ENCODE data around the gene KCNE5. TPM values are rescaled to one million over a fixed set of nuclear protein-coding genes. Genes with fewer than 3 reads are reported as not detected.

Gene KCNE5
- total RNA-seq, 3 donors from 2014 or later: 0.44 to 1.4 (median 0.66) TPM

GRCh38 chrX:109614951-109615350, 10.0 kb downstream of the KCNE5 start:
- no peak for DNase-seq (ENCODE audit: low spot score in 2 of 2)
- intact Hi-C loops (cut with DNase I; ENCODE audit: low total_unique reads): no loop called here

GRCh38 chrX:109601486-109601885, 23.5 kb downstream of the KCNE5 start:
- Histone ChIP-seq H3K27me3 (peaks cover 0 to 47% of the 10 kb centered on the region in 2 donors), H3K9me3 (peaks cover 0 to 8% of the 10 kb centered on the region in 2 donors), H3K4me3 (no peak overlapping the region), H3K27ac (no peak overlapping the region), H3K4me1 (no peaks in the 10 kb centered on the region), H3K36me3 (no peaks in the 10 kb centered on the region)
- intact Hi-C loops (cut with DNase I; ENCODE audit: low total_unique reads): no loop called here
- no peak for DNase-seq (ENCODE audit: low spot score in 2 of 2)
- no peak for TF ChIP-seq POLR2A (IDR thresholded peaks at IDR 0.05)
- no peak for TF ChIP-seq CTCF (IDR thresholded peaks at IDR 0.05)
- TF ChIP-seq POLR2AphosphoS5 (IDR thresholded peaks at IDR 0.05): no peak

More at GRCh38 chrX:109614951-109615350, 10.0 kb downstream of the KCNE5 start:
- Histone ChIP-seq H3K27ac (no peak overlapping the region), H3K27me3 (peaks cover 0 to 48% of the 10 kb centered on the region in 2 donors), H3K4me3 (no peak overlapping the region), H3K4me1 (no peaks in the 10 kb centered on the region), H3K36me3 (no peaks in the 10 kb centered on the region), H3K9me3 (no peaks in the 10 kb centered on the region)
- TF ChIP-seq POLR2A (IDR thresholded peaks at IDR 0.05) (no peak), CTCF (IDR thresholded peaks at IDR 0.05) (no peak), POLR2AphosphoS5 (IDR thresholded peaks at IDR 0.05) (no peak)

GRCh38 chrX:109600237-109600651, 24.7 kb downstream of the KCNE5 start:
- peaks cover 0 to 52% of the 10 kb centered on the region in 2 donors for H3K27me3 ChIP-seq
- H3K36me3 ChIP-seq: no peaks in the 10 kb centered on the region
- no peak for TF ChIP-seq CTCF (IDR thresholded peaks at IDR 0.05)
- TF ChIP-seq POLR2AphosphoS5 (IDR thresholded peaks at IDR 0.05): no peak
- TF ChIP-seq POLR2A (IDR thresholded peaks at IDR 0.05): no peak
- H3K4me1 ChIP-seq: no peaks in the 10 kb centered on the region
- DNase-seq (ENCODE audit: low spot score in 2 of 2): no peak
- H3K27ac ChIP-seq: no peak overlapping the region
- H3K4me3 ChIP-seq: no peak overlapping the region
- intact Hi-C loops (cut with DNase I; ENCODE audit: low total_unique reads): no loop called here
- H3K9me3 ChIP-seq: no peaks in the 10 kb centered on the region

- no peak for TF ChIP-seq POLR2AphosphoS5 (IDR thresholded peaks at IDR 0.05)
- no peak for TF ChIP-seq POLR2A (IDR thresholded peaks at IDR 0.05)
- no peak for TF ChIP-seq CTCF (IDR thresholded peaks at IDR 0.05)
- Histone ChIP-seq H3K9me3 (no peaks in the 10 kb centered on the region), H3K27ac (no peak overlapping the region), H3K36me3 (no peaks in the 10 kb centered on the region), H3K4me1 (no peaks in the 10 kb centered on the region), H3K4me3 (no peak overlapping the region), H3K27me3 (peaks cover 0 to 50% of the 10 kb centered on the region in 2 donors)
- intact Hi-C loops (cut with DNase I; ENCODE audit: low total_unique reads): no loop called here
- no peak for DNase-seq (ENCODE audit: low spot score in 2 of 2)
Observed at GRCh38 chrX:109596015-109596414, 29.0 kb downstream of the KCNE5 start.

GRCh38 chrX:109590176-109590575, 34.8 kb downstream of the KCNE5 start:
- intact Hi-C loops (cut with DNase I; ENCODE audit: low total_unique reads): no loop called here
- no peak for TF ChIP-seq POLR2AphosphoS5 (IDR thresholded peaks at IDR 0.05)
- TF ChIP-seq POLR2A (IDR thresholded peaks at IDR 0.05): no peak
- no peak for TF ChIP-seq CTCF (IDR thresholded peaks at IDR 0.05)

More at GRCh38 chrX:109590176-109590575, 34.8 kb downstream of the KCNE5 start:
- H3K4me3 ChIP-seq: no peak overlapping the region
- H3K27me3 ChIP-seq: peaks cover 0 to 69% of the 10 kb centered on the region in 2 donors
- no peaks in the 10 kb centered on the region for H3K4me1 ChIP-seq
- H3K9me3 ChIP-seq: no peaks in the 10 kb centered on the region
- DNase-seq (ENCODE audit: low spot score in 2 of 2): no peak
- H3K36me3 ChIP-seq: no peaks in the 10 kb centered on the region
- H3K27ac ChIP-seq: no peak overlapping the region
